WTC11 (cell line): Measurements from ENCODE around the gene QRFP.

Source experiments
- CBFB ChIP-seq: sonication (generic); formaldehyde crosslinking; IDR thresholded peaks from 2 replicates; pipeline ENCODE4 v1.8.1; 2022; ENCODE audit warnings: mild to moderate bottlenecking, low read depth, missing genetic modification reagents
- CREB1 ChIP-seq: sonication (generic); formaldehyde crosslinking; IDR thresholded peaks from 2 replicates; pipeline ENCODE4 v1.8.0; 2023; ENCODE audit warnings: mild to moderate bottlenecking, missing genetic modification reagents
- CREM ChIP-seq: sonication (generic); formaldehyde crosslinking; IDR thresholded peaks from 2 replicates; pipeline ENCODE4 v1.8.1; 2022; ENCODE audit warnings: mild to moderate bottlenecking, missing genetic modification reagents, moderate library complexity
- FOXJ3 ChIP-seq: sonication (generic); formaldehyde crosslinking; IDR thresholded peaks from 2 replicates; pipeline ENCODE4 v1.9.0; 2021; ENCODE audit warnings: missing genetic modification reagents, mild to moderate bottlenecking, borderline replicate concordance
- FOXP1 ChIP-seq: sonication (generic); formaldehyde crosslinking; IDR thresholded peaks from 2 replicates; pipeline ENCODE4 v1.8.0; 2022; ENCODE audit warnings: missing genetic modification reagents, mild to moderate bottlenecking, moderate library complexity, borderline replicate concordance
- SP1 ChIP-seq: sonication (generic); formaldehyde crosslinking; conservative IDR thresholded peaks from 2 replicates; pipeline ENCODE4 v1.8.1; 2022; ENCODE audit warnings: missing genetic modification reagents
- TEAD4 ChIP-seq: sonication (generic); formaldehyde crosslinking; IDR thresholded peaks from 2 replicates; pipeline ENCODE4 v1.8.0; 2022; ENCODE audit warnings: mild to moderate bottlenecking, missing genetic modification reagents
- ZNF423 ChIP-seq: fragments of 250-450 bp; sonication (Bioruptor Pico); IDR thresholded peaks from 2 replicates; pipeline ENCODE4 v2.1.2; 2022; ENCODE audit warnings: mild to moderate bottlenecking, moderate library complexity
- TF ChIP-seq, protein P1 (sequence below): sonication (generic); formaldehyde crosslinking; IDR thresholded peaks from 2 replicates; pipeline ENCODE4 v1.8.0; 2022; ENCODE audit warnings: mild to moderate bottlenecking, missing genetic modification reagents
- TF ChIP-seq, protein P2 (sequence below): sonication (generic); formaldehyde crosslinking; IDR thresholded peaks from 2 replicates; pipeline ENCODE4 v1.8.0; 2022; ENCODE audit warnings: mild to moderate bottlenecking, missing genetic modification reagents
- TF ChIP-seq, protein P3 (sequence below): fragments of 200-600 bp; IDR thresholded peaks from 2 replicates; pipeline ENCODE4 v1.8.0; 2022; ENCODE audit warnings: antibody characterized with exemption
- TF ChIP-seq, protein P4 (sequence below): sonication (generic); formaldehyde crosslinking; IDR thresholded peaks from 2 replicates; pipeline ENCODE4 v1.8.1; 2023; ENCODE audit warnings: mild to moderate bottlenecking, moderate library complexity, missing genetic modification reagents
- TF ChIP-seq, protein P5 (sequence below): fragments of 250-450 bp; sonication (Bioruptor Pico); IDR thresholded peaks from 2 replicates; pipeline ENCODE4 v1.8.0; 2021; ENCODE audit warnings: mild to moderate bottlenecking
- TF ChIP-seq, protein P6 (sequence below): sonication (generic); formaldehyde crosslinking; IDR thresholded peaks from 2 replicates; pipeline ENCODE4 v1.8.0; 2022; ENCODE audit warnings: mild to moderate bottlenecking, missing genetic modification reagents

DNA sequence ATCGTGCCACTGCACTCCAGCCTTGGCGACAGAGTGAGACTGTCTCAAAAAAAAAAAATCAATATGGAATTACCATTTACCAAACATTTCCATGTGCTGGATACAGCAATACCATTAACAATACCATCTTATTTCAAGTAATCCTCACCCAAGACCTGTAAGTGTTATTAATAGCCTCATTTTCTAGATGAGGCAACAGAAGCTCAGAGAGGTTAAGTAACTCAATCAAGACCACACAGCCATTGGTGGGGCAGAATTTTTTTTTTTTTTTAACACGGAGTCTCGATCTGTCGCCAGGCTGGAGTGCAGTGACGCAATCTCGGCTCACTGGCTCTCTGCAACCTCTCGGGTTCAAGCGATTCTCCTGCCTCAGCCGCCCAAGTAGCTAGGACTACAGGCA is 46.1 kb upstream of the QRFP start:
- TF ChIP-seq, protein P1, sequence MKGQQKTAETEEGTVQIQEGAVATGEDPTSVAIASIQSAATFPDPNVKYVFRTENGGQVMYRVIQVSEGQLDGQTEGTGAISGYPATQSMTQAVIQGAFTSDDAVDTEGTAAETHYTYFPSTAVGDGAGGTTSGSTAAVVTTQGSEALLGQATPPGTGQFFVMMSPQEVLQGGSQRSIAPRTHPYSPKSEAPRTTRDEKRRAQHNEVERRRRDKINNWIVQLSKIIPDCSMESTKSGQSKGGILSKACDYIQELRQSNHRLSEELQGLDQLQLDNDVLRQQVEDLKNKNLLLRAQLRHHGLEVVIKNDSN: no peak
- TF ChIP-seq, protein P2, sequence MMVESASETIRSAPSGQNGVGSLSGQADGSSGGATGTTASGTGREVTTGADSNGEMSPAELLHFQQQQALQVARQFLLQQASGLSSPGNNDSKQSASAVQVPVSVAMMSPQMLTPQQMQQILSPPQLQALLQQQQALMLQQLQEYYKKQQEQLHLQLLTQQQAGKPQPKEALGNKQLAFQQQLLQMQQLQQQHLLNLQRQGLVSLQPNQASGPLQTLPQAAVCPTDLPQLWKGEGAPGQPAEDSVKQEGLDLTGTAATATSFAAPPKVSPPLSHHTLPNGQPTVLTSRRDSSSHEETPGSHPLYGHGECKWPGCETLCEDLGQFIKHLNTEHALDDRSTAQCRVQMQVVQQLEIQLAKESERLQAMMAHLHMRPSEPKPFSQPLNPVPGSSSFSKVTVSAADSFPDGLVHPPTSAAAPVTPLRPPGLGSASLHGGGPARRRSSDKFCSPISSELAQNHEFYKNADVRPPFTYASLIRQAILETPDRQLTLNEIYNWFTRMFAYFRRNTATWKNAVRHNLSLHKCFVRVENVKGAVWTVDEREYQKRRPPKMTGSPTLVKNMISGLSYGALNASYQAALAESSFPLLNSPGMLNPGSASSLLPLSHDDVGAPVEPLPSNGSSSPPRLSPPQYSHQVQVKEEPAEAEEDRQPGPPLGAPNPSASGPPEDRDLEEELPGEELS: no peak
- TF ChIP-seq, protein P3, sequence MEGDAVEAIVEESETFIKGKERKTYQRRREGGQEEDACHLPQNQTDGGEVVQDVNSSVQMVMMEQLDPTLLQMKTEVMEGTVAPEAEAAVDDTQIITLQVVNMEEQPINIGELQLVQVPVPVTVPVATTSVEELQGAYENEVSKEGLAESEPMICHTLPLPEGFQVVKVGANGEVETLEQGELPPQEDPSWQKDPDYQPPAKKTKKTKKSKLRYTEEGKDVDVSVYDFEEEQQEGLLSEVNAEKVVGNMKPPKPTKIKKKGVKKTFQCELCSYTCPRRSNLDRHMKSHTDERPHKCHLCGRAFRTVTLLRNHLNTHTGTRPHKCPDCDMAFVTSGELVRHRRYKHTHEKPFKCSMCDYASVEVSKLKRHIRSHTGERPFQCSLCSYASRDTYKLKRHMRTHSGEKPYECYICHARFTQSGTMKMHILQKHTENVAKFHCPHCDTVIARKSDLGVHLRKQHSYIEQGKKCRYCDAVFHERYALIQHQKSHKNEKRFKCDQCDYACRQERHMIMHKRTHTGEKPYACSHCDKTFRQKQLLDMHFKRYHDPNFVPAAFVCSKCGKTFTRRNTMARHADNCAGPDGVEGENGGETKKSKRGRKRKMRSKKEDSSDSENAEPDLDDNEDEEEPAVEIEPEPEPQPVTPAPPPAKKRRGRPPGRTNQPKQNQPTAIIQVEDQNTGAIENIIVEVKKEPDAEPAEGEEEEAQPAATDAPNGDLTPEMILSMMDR: no peak
- TF ChIP-seq CREB1 (CRISPR knock-in tag) (no peak), SP1 (CRISPR knock-in tag) (no peak), CREM (CRISPR knock-in tag) (no peak), FOXJ3 (CRISPR knock-in tag) (no peak), TEAD4 (CRISPR knock-in tag) (no peak), CBFB (no peak), FOXP1 (CRISPR knock-in tag) (no peak), ZNF423 (CRISPR knock-in tag) (no peak)
- TF ChIP-seq, protein P4, sequence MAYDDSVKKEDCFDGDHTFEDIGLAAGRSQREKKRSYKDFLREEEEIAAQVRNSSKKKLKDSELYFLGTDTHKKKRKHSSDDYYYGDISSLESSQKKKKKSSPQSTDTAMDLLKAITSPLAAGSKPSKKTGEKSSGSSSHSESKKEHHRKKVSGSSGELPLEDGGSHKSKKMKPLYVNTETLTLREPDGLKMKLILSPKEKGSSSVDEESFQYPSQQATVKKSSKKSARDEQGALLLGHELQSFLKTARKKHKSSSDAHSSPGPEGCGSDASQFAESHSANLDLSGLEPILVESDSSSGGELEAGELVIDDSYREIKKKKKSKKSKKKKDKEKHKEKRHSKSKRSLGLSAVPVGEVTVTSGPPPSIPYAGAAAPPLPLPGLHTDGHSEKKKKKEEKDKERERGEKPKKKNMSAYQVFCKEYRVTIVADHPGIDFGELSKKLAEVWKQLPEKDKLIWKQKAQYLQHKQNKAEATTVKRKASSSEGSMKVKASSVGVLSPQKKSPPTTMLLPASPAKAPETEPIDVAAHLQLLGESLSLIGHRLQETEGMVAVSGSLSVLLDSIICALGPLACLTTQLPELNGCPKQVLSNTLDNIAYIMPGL (CRISPR knock-in tag): no peak
- TF ChIP-seq, protein P5, sequence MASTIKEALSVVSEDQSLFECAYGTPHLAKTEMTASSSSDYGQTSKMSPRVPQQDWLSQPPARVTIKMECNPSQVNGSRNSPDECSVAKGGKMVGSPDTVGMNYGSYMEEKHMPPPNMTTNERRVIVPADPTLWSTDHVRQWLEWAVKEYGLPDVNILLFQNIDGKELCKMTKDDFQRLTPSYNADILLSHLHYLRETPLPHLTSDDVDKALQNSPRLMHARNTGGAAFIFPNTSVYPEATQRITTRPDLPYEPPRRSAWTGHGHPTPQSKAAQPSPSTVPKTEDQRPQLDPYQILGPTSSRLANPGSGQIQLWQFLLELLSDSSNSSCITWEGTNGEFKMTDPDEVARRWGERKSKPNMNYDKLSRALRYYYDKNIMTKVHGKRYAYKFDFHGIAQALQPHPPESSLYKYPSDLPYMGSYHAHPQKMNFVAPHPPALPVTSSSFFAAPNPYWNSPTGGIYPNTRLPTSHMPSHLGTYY: no peak
- TF ChIP-seq, protein P6, sequence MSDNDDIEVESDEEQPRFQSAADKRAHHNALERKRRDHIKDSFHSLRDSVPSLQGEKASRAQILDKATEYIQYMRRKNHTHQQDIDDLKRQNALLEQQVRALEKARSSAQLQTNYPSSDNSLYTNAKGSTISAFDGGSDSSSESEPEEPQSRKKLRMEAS (CRISPR knock-in tag): no peak
